H1 (cell line): Measurements from ENCODE around the gene MYH13. TPM values are rescaled to one million over a fixed set of nuclear protein-coding genes. Genes with fewer than 3 reads are reported as not detected.

Experiments
- CTCF ChIA-PET: fragments of 300-600 bp; sonication (Branson Sonifier 250); formaldehyde crosslinking; loops from one replicate; lab custom pipeline; 2021; ENCODE audit not compliant: partially characterized antibody; lab: Charles Lee
- POLR2A ChIA-PET: fragments of 300-600 bp; sonication (Branson Sonifier 250); formaldehyde crosslinking; loops from one replicate; lab custom pipeline; 2021; ENCODE audit warnings: inconsistent platforms; ENCODE audit not compliant: partially characterized antibody; lab: Charles Lee
- DNase-seq, 2 experiments: peaks; one replicate each; pipeline versions ENCODE4 v3.0.0 to v3.0.0-alpha.2; 2010 to 2022; ENCODE audit warnings: low spot score in 2 of 2, low read depth in 1 of 2, mixed read lengths in 1 of 2
- FAIRE-seq: peaks from 2 replicates; lab custom pipeline; 2011; peaks lifted over from hg19 to GRCh38; lab: Jason Lieb, UNC
- H2AFZ ChIP-seq: 2 replicates; pipeline ENCODE4 v1.8.1; 2012; ENCODE audit warnings: low read length, inconsistent platforms
- H2AK5ac ChIP-seq: 2 replicates; pipeline ENCODE4 v1.6.1; 2013; ENCODE audit warnings: low read depth, low read length
- H2BK120ac ChIP-seq: replicated peaks from 2 replicates; pipeline ENCODE3; 2013; ENCODE audit warnings: low read depth, low read length, inconsistent platforms
- H2BK12ac ChIP-seq: 2 replicates; pipeline ENCODE4 v1.6.1; 2013; ENCODE audit warnings: low read depth, low read length
- H2BK15ac ChIP-seq: 2 replicates; pipeline ENCODE4 v1.6.1; 2013; ENCODE audit warnings: low read length
- H2BK20ac ChIP-seq: 2 replicates; pipeline ENCODE4 v1.6.1; 2013; ENCODE audit warnings: low read length
- H2BK5ac ChIP-seq: 2 replicates; pipeline ENCODE4 v1.6.1; 2013; ENCODE audit warnings: low read depth, low read length
- H3K14ac ChIP-seq: 2 replicates; pipeline ENCODE4 v1.6.1; 2013; ENCODE audit warnings: inconsistent platforms; ENCODE audit not compliant: insufficient read length
- H3K18ac ChIP-seq: 2 replicates; pipeline ENCODE4 v1.6.1; 2013; ENCODE audit warnings: low read length; ENCODE audit errors: extremely low read depth
- H3K23ac ChIP-seq: 2 replicates; pipeline ENCODE4 v1.6.1; 2013; ENCODE audit warnings: inconsistent platforms; ENCODE audit not compliant: insufficient read length
- H3K23me2 ChIP-seq: 2 replicates; pipeline ENCODE4 v1.6.1; 2013; ENCODE audit warnings: low read depth, low read length
- H3K27ac ChIP-seq: 2 replicates; pipeline ENCODE4 v1.6.1; 2011; ENCODE audit warnings: low read depth, low read length, inconsistent platforms
- H3K27me3 ChIP-seq, 4 experiments: replicated peaks in 1 of 4; 1 replicate in 1 of 4; 2 replicates in 3 of 4; pipeline versions ENCODE4 v1.6.1 to v1.8.1; 2011 to 2013; ENCODE audit warnings: low read length in 3 of 4, mild to moderate bottlenecking in 3 of 4, inconsistent platforms in 2 of 4, mixed read lengths in 2 of 4, moderate library complexity in 1 of 4; ENCODE audit not compliant: control insufficient read depth in 3 of 4, insufficient read depth in 3 of 4; ENCODE audit errors: extremely low read depth in 1 of 4
- H3K36me3 ChIP-seq, 4 experiments: 2 replicates each; pipeline versions ENCODE4 v1.6.1 to v1.8.1; 2011 to 2013; ENCODE audit warnings: mild to moderate bottlenecking in 4 of 4, low read length in 3 of 4, moderate library complexity in 2 of 4, control low read depth in 1 of 4, inconsistent platforms in 1 of 4; ENCODE audit not compliant: insufficient read depth in 4 of 4, control insufficient read depth in 2 of 4
- H3K4ac ChIP-seq: replicated peaks from 2 replicates; pipeline ENCODE3; 2013; ENCODE audit warnings: low read length, low read depth, mixed read lengths, inconsistent platforms; ENCODE audit not compliant: insufficient read length
- H3K4me1 ChIP-seq, 4 experiments: replicated peaks in 1 of 4; 1 replicate in 1 of 4; 2 replicates in 3 of 4; pipeline versions ENCODE4 v1.6.1 to v1.8.1; 2011 to 2013; ENCODE audit warnings: low read length in 3 of 4, inconsistent platforms in 2 of 4, mixed read lengths in 1 of 4; ENCODE audit not compliant: insufficient read depth in 4 of 4, control insufficient read depth in 3 of 4
- H3K4me2 ChIP-seq, 2 experiments: 2 replicates each; pipeline versions ENCODE4 v1.6.1 to v1.8.1; 2011 to 2013; ENCODE audit warnings: low read depth in 2 of 2, low read length in 2 of 2, control low read depth in 1 of 2, inconsistent platforms in 1 of 2, mild to moderate bottlenecking in 1 of 2; ENCODE audit not compliant: insufficient read depth in 1 of 2
- H3K4me3 ChIP-seq, 4 experiments: fragments of 200-600, 300-600 bp in 1 of 4; sonication (generic), shearing (Covaris generic), sonication (Bioruptor Twin) in 1 of 4; 2 replicates each; pipeline versions ENCODE4 v1.5.1 to v1.8.1; 2011 to 2016; ENCODE audit warnings: low read length in 4 of 4, low read depth in 3 of 4, control low read depth in 2 of 4, inconsistent platforms in 2 of 4, mild to moderate bottlenecking in 2 of 4, mixed read lengths in 1 of 4, moderate library complexity in 1 of 4; ENCODE audit not compliant: insufficient read depth in 2 of 4; ENCODE audit errors: extremely low read depth in 1 of 4
- H3K56ac ChIP-seq: replicated peaks from 2 replicates; pipeline ENCODE3; 2013; ENCODE audit warnings: low read depth, mild to moderate bottlenecking, mixed read lengths, low read length, inconsistent platforms; ENCODE audit not compliant: insufficient read length
- H3K79me1 ChIP-seq: 2 replicates; pipeline ENCODE4 v1.6.1; 2013; ENCODE audit warnings: low read depth, low read length, control low read depth
- H3K79me2 ChIP-seq, 2 experiments: 2 replicates each; pipeline versions ENCODE4 v1.6.1 to v1.8.1; 2012 to 2013; ENCODE audit warnings: low read length in 2 of 2, mild to moderate bottlenecking in 2 of 2, inconsistent platforms in 1 of 2; ENCODE audit not compliant: insufficient read depth in 2 of 2, control insufficient read depth in 1 of 2
- H3K9ac ChIP-seq, 4 experiments: replicated peaks in 1 of 4; 1 replicate in 1 of 4; 2 replicates in 3 of 4; pipeline versions ENCODE4 v1.6.1 to v1.8.1; 2011 to 2013; ENCODE audit warnings: low read depth in 3 of 4, low read length in 3 of 4, control low read depth in 2 of 4, mild to moderate bottlenecking in 2 of 4, moderate library complexity in 2 of 4, inconsistent platforms in 1 of 4; ENCODE audit errors: extremely low read depth in 1 of 4
- H3K9me3 ChIP-seq, 2 experiments: 2 replicates each; pipeline versions ENCODE4 v1.6.1 to v1.8.1; 2012 to 2013; ENCODE audit warnings: mild to moderate bottlenecking in 2 of 2, moderate library complexity in 2 of 2, control low read depth in 1 of 2, inconsistent platforms in 1 of 2, low read depth in 1 of 2, low read length in 1 of 2, mixed read lengths in 1 of 2; ENCODE audit not compliant: insufficient read depth in 2 of 2
- H4K20me1 ChIP-seq, 2 experiments: replicated peaks in 1 of 2; 2 replicates each; pipeline versions ENCODE3 to v1.8.1; 2011 to 2013; ENCODE audit warnings: inconsistent platforms in 2 of 2, low read length in 2 of 2, mild to moderate bottlenecking in 1 of 2; ENCODE audit not compliant: insufficient read depth in 2 of 2, control insufficient read depth in 1 of 2
- H4K5ac ChIP-seq: 2 replicates; pipeline ENCODE4 v1.6.1; 2013; ENCODE audit warnings: low read length, low read depth, mixed read lengths, inconsistent platforms; ENCODE audit not compliant: insufficient read length
- H4K8ac ChIP-seq: 2 replicates; pipeline ENCODE4 v1.8.0; 2013; ENCODE audit warnings: mild to moderate bottlenecking, moderate library complexity, low read length, inconsistent platforms; ENCODE audit not compliant: insufficient read depth; ENCODE audit errors: extremely low read depth
- H4K91ac ChIP-seq: replicated peaks from 2 replicates; pipeline ENCODE3; 2013; ENCODE audit warnings: low read length, mixed read lengths, inconsistent platforms; ENCODE audit not compliant: insufficient read length
- ASH2L ChIP-seq: fragments of 200-600, 300-600 bp; sonication (generic); IDR thresholded peaks from one replicate; pipeline ENCODE4 v1.7.1; 2017; ENCODE audit warnings: low read length
- KDM1A ChIP-seq: fragments of 200-600, 300-600 bp; sonication (generic); IDR thresholded peaks from 2 replicates; pipeline ENCODE4 v1.7.1; 2016; ENCODE audit warnings: mild to moderate bottlenecking, low read length, borderline replicate concordance
- MAFK ChIP-seq: IDR thresholded peaks from 2 replicates; pipeline ENCODE4 v1.6.1; 2012; ENCODE audit warnings: low read depth, mild to moderate bottlenecking, improper control_type of control experiment, low read length
- SIX5 ChIP-seq: IDR thresholded peaks from 2 replicates; pipeline ENCODE4 v1.6.1; 2011; ENCODE audit warnings: mild to moderate bottlenecking, low read depth, low read length
- WGBS, 2 experiments: shearing (Covaris generic) in 1 of 2; methylation state at CpG; one replicate each; pipeline versions ENCODE4 v1.1.6 to v1.1.7; 2013 to 2015; ENCODE audit warnings: low lambda C conversion rate in 2 of 2, mixed read lengths in 2 of 2, inconsistent platforms in 1 of 2, low coverage in 1 of 2, missing lambda C conversion rate in 1 of 2; ENCODE audit not compliant: insufficient replicate concordance in 2 of 2, insufficient coverage in 1 of 2, insufficient read length in 1 of 2; ENCODE audit errors: extremely low coverage in 1 of 2, missing lambda C conversion rate in 1 of 2; 5-methylcytosine and 5-hydroxymethylcytosine counted together
- polyA plus RNA-seq, 7 experiments: library from polyadenylated mRNA; depleted of rRNA in 3 of 7; stranded (reverse) in 5 of 7; unstranded in 2 of 7; fragments of >200 nt in 5 of 7; fragments of 200-250 nt in 2 of 7; gene quantifications; 1 replicate in 5 of 7; 2 replicates in 1 of 7; 4 replicates in 1 of 7; pipeline versions ENCODE4 v1.2.1 to v1.2.3, GENCODE V29; 2011 to 2013; ENCODE audit warnings: missing spikeins in 2 of 7, mixed read lengths in 2 of 7
- total RNA-seq: library from RNA; stranded (reverse); fragmentation: NEBNext Ultra II Directional; extraction: Animal tissue kit (Norgen Biotek cat#: 25700); gene quantifications from 2 replicates; pipeline ENCODE4 v1.2.1, GENCODE V29; 2021
- TF ChIP-seq, protein P1 (sequence below): IDR thresholded peaks from 2 replicates; pipeline ENCODE4 v1.6.1; 2012; ENCODE audit warnings: inconsistent platforms

The MYH13 gene
- total and polyA plus RNA-seq, 2 of the 8 experiments (the other 6 are each of a cell fraction or from before 2014, with no cell fraction given): not detected

DNA sequence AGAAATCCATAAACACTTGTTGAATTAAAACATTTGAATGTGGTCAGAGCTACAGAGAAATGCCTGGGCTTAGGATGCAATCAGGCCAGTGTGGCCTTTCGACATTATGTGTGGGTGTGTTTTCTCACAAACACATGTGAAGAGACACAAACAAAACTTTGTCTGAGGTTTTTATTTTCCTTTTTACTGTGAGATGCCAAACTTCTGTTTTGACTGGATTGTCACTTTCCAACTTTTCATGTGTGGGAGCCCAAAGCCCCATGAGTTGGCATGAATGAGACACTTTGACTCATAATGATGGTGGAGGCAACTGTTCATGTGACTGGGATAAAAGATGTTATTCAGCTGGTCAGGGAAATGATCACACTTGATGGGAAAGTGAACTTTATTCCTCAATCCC lies 102.5 kb downstream of the MYH13 start:
- H4K91ac ChIP-seq: no peak overlapping the region
- no peaks in the 10 kb centered on the region for H3K4me1 ChIP-seq
- H3K27me3 ChIP-seq: no peaks in the 10 kb centered on the region
- H3K23ac ChIP-seq: no peak overlapping the region
- no peak overlapping the region for H2AFZ ChIP-seq
- no peaks in the 10 kb centered on the region for H4K20me1 ChIP-seq
- H3K79me1 ChIP-seq: no peaks in the 10 kb centered on the region
- H3K23me2 ChIP-seq: no peaks in the 10 kb centered on the region
- DNase-seq: no peak
- H2BK15ac ChIP-seq: no peak overlapping the region
- no peak overlapping the region for H3K4me3 ChIP-seq
- H4K8ac ChIP-seq: no peak overlapping the region
- CTCF ChIA-PET: interaction anchor here (1.3 to 1.7 kb wide), 3 partner anchors 10 to 43 kb away, joined by 3 to 5 read pairs (median 3); no protein-coding TSS in a partner anchor
- no peak overlapping the region for H2BK20ac ChIP-seq
- no peak overlapping the region for H4K5ac ChIP-seq
- 80% methylated on average over 1 of the region's 1 CpG; no CpG with 5 or more reads in 1 of the 2 experiments for WGBS, 2 experiments
- no peak overlapping the region for H2AK5ac ChIP-seq
- H3K9me3 ChIP-seq: no peaks in the 10 kb centered on the region
- H2BK5ac ChIP-seq: no peak overlapping the region
- POLR2A ChIA-PET: interaction anchor here (0.6 to 0.8 kb wide), 2 partner anchors 22 to 358 kb away, joined by 3 read pairs; no protein-coding TSS in a partner anchor
- no peak for TF ChIP-seq SIX5
- no peak for TF ChIP-seq MAFK
- TF ChIP-seq KDM1A: no peak
- TF ChIP-seq, protein P1, sequence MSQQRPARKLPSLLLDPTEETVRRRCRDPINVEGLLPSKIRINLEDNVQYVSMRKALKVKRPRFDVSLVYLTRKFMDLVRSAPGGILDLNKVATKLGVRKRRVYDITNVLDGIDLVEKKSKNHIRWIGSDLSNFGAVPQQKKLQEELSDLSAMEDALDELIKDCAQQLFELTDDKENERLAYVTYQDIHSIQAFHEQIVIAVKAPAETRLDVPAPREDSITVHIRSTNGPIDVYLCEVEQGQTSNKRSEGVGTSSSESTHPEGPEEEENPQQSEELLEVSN: no peak
- no peak for TF ChIP-seq ASH2L
- no peaks in the 10 kb centered on the region for H3K79me2 ChIP-seq
- H3K14ac ChIP-seq: no peak overlapping the region
- H3K56ac ChIP-seq: no peak overlapping the region
- H3K4me2 ChIP-seq: no peak overlapping the region
- H2BK12ac ChIP-seq: no peak overlapping the region
- no peak overlapping the region for H3K9ac ChIP-seq
- H3K4ac ChIP-seq: no peak overlapping the region
- no peaks in the 10 kb centered on the region for H3K36me3 ChIP-seq
- H3K27ac ChIP-seq: no peak overlapping the region
- no peak overlapping the region for H3K18ac ChIP-seq
- no peak overlapping the region for H2BK120ac ChIP-seq
- no peak for FAIRE-seq
